Testis (tissue), 3 donors: ENCODE measurements around the gene CD44. TPM values are rescaled to one million over a fixed set of nuclear protein-coding genes. Genes with fewer than 3 reads are reported as not detected.

Experiments
- DNase-seq: peaks from one replicate; pipeline ENCODE4 v3.0.0-alpha.2; 2019
- H3K27ac ChIP-seq, 2 donors: fragments of 200-600 bp; sonication (generic); one replicate each; pipeline ENCODE4 v1.5.1; 2019
- H3K27me3 ChIP-seq: fragments of 200-600 bp; sonication (generic); one replicate; pipeline ENCODE4 v1.5.1; 2019
- H3K36me3 ChIP-seq: fragments of 200-600 bp; sonication (generic); one replicate; pipeline ENCODE4 v1.5.1; 2017; ENCODE audit warnings: low read depth; ENCODE audit errors: missing control alignments
- H3K4me1 ChIP-seq: fragments of 200-600 bp; sonication (generic); one replicate; pipeline ENCODE4 v1.5.1; 2019
- H3K4me3 ChIP-seq, 2 donors: fragments of 200-600 bp; sonication (generic); one replicate each; pipeline ENCODE4 v1.5.1; 2017 to 2019
- H3K9me3 ChIP-seq: fragments of 200-600 bp; sonication (generic); one replicate; pipeline ENCODE4 v1.5.1; 2017
- POLR2A ChIP-seq: fragments of 450-650 bp; IDR thresholded peaks from one replicate; pipeline ENCODE4 v1.6.1; 2017; ENCODE audit warnings: antibody characterized with exemption, mild to moderate bottlenecking, moderate library complexity
- WGBS, 2 donors: methylation state at CpG; one replicate each; pipeline ENCODE4 v1.1.5; 2018; 5-methylcytosine and 5-hydroxymethylcytosine counted together
- intact Hi-C: fragments of 100-400 bp; cut with DNase I; formaldehyde crosslinking; loops from one replicate; pipeline ENCODE4 v1.15.1; 2023; ENCODE audit warnings: low total_unique reads
- polyA plus RNA-seq: library from polyadenylated mRNA; stranded (reverse); fragments of 350-450 nt; fragmentation: Illumina TruSeq; extraction: RNeasy Lipid Tissue Mini Kit (QIAGEN cat#74804); gene quantifications from one replicate; pipeline ENCODE4 v1.2.3, GENCODE V29; 2014; ENCODE audit warnings: low read depth, low replicate concordance; ENCODE audit not compliant: insufficient read depth
- total RNA-seq, 2 donors: library from RNA; depleted of rRNA; stranded (reverse); fragments of >200 nt; gene quantifications; one replicate each; pipeline ENCODE4 v1.2.3, GENCODE V29; 2016
- TF ChIP-seq, protein P1 (sequence below), 3 experiments: fragments of 450-650 bp in 2 of 3; fragments of 200-600 bp in 1 of 3; sonication (generic) in 1 of 3; IDR thresholded peaks; one replicate each; pipeline ENCODE4 v1.5.1; 2016 to 2019; ENCODE audit warnings: antibody characterized with exemption in 3 of 3, mild to moderate bottlenecking in 2 of 3, moderate library complexity in 1 of 3

CD44 gene
- total and polyA plus RNA-seq, 3 donors from 2014 or later: 4.0 to 44.5 (median 13.4) TPM

DNA sequence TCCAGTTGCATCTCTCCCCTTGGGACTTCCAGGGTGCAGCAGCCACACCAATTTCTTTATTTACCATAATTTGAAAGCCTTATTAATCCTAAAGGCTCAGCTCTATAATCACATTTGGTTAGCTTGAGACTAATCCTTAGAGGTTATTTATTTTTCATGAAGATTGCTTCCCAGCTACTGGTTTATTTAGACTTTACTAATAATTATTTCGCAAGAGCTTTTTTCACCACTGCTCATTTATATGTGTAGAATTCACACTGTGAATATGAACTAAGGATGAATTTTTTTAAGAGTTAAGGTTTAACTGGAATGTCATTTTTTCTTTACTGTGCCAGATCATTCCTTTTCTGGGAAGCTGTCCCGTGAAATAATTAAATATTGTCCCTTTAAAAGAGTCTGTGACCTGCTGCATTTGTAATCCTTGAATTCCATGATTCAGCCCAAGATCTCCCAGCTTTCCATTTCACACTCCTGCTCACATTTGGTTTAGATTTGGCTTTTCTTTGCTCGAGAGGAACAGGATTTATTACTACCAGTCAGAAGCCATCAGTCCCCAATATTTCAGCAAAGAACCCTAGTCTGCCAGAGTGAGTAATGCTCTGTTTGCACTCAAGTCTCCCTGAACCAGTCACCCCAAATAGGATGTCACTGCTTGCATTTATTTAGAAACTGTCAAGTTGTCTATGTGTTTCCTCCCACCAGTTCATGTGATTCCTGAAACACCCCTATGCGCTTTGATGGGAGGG lies 4.4 kb upstream of the CD44 start:
- intact Hi-C loops: no loop called here
- no peaks in the 10 kb centered on the region for H3K4me1 ChIP-seq
- 74 to 81% methylated on average over 4 of the region's 4 CpGs for WGBS, 2 donors

GRCh38 chr11:35135222-35135621 lies 3.7 kb upstream of the CD44 start:
- intact Hi-C loops: no loop called here
- Histone ChIP-seq H3K4me1 (no peaks in the 10 kb centered on the region), H3K9me3 (no peaks in the 10 kb centered on the region), H3K4me3 (no peak overlapping the region), H3K27ac (no peak overlapping the region), H3K36me3 (no peaks in the 10 kb centered on the region), H3K27me3 (no peaks in the 10 kb centered on the region)
- no peak for TF ChIP-seq POLR2A
- TF ChIP-seq, protein P1, sequence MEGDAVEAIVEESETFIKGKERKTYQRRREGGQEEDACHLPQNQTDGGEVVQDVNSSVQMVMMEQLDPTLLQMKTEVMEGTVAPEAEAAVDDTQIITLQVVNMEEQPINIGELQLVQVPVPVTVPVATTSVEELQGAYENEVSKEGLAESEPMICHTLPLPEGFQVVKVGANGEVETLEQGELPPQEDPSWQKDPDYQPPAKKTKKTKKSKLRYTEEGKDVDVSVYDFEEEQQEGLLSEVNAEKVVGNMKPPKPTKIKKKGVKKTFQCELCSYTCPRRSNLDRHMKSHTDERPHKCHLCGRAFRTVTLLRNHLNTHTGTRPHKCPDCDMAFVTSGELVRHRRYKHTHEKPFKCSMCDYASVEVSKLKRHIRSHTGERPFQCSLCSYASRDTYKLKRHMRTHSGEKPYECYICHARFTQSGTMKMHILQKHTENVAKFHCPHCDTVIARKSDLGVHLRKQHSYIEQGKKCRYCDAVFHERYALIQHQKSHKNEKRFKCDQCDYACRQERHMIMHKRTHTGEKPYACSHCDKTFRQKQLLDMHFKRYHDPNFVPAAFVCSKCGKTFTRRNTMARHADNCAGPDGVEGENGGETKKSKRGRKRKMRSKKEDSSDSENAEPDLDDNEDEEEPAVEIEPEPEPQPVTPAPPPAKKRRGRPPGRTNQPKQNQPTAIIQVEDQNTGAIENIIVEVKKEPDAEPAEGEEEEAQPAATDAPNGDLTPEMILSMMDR (IDR thresholded peaks at IDR 0.05): no peak
- 77 to 84% methylated on average over 3 of the region's 3 CpGs for WGBS, 2 donors
- no peak for DNase-seq

More for the DNA sequence above, 4.4 kb upstream of the CD44 start:
- no peaks in the 10 kb centered on the region for H3K27me3 ChIP-seq
- no peaks in the 10 kb centered on the region for H3K9me3 ChIP-seq
- H3K4me3 ChIP-seq: no peak overlapping the region
- TF ChIP-seq POLR2A: no peak
- TF ChIP-seq, protein P1 (IDR thresholded peaks at IDR 0.05): no peak
- no peak for DNase-seq
- H3K36me3 ChIP-seq: no peaks in the 10 kb centered on the region
- no peak overlapping the region for H3K27ac ChIP-seq

- TF ChIP-seq, protein P1 (IDR thresholded peaks at IDR 0.05): no peak
- TF ChIP-seq POLR2A: no peak
- H3K4me3 ChIP-seq: no peak overlapping the region
- H3K9me3 ChIP-seq: no peaks in the 10 kb centered on the region
- no peaks in the 10 kb centered on the region for H3K4me1 ChIP-seq
- H3K27me3 ChIP-seq: no peaks in the 10 kb centered on the region
- no peaks in the 10 kb centered on the region for H3K36me3 ChIP-seq
- WGBS, 2 donors: 93 to 100% methylated on average over 4 to 5 of the region's 5 CpGs
- no peak for DNase-seq
- intact Hi-C loops: no loop called here
- H3K27ac ChIP-seq: no peak overlapping the region
These were observed 2.7 kb upstream of the CD44 start for GRCh38 chr11:35136311-35136710.

- 57 to 78% methylated on average over 1 of the region's 1 CpG for WGBS, 2 donors
- DNase-seq: no peak
- Histone ChIP-seq H3K4me1 (no peaks in the 10 kb centered on the region), H3K4me3 (no peak overlapping the region), H3K27ac (no peak overlapping the region), H3K36me3 (no peaks in the 10 kb centered on the region), H3K27me3 (no peaks in the 10 kb centered on the region), H3K9me3 (no peaks in the 10 kb centered on the region)
- TF ChIP-seq, protein P1 (IDR thresholded peaks at IDR 0.05): no peak
- TF ChIP-seq POLR2A: no peak
- intact Hi-C loops: no loop called here
These were observed 913 bp upstream of the CD44 start for GRCh38 chr11:35138058-35138457.

DNA sequence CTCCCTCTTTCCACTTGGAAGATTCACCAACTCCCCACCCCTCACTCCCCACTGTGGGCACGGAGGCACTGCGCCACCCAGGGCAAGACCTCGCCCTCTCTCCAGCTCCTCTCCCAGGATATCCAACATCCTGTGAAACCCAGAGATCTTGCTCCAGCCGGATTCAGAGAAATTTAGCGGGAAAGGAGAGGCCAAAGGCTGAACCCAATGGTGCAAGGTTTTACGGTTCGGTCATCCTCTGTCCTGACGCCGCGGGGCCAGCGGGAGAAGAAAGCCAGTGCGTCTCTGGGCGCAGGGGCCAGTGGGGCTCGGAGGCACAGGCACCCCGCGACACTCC lies 397 bp upstream of the CD44 start:
- H3K9me3 ChIP-seq: no peaks in the 10 kb centered on the region
- no peaks in the 10 kb centered on the region for H3K27me3 ChIP-seq
- H3K4me1 ChIP-seq: no peaks in the 10 kb centered on the region
- no peak for TF ChIP-seq POLR2A
- TF ChIP-seq, protein P1 (IDR thresholded peaks at IDR 0.05): no peak
- 8 to 16% methylated on average over 5 to 16 of the region's 16 CpGs for WGBS, 2 donors
- no peaks in the 10 kb centered on the region for H3K36me3 ChIP-seq
- intact Hi-C loops: no loop called here
- DNase-seq: no peak
- no peak overlapping the region for H3K27ac ChIP-seq
- peak overlapping the region; percentile 54 to 57 for H3K4me3 ChIP-seq
